NCI-H2029 treated with DMSO at 0.1 percent for 48 hours (cell line): Measurements from ENCODE around the gene USP8.
"Not testable (repeated sequence)": the region's sequence is repeated elsewhere in the genome, so short reads cannot be mapped to it uniquely, and the experiment has no call there.

Experiments used
- DNase-seq: peaks from one replicate; lab custom pipeline; 2025; lab: John Stamatoyannopoulos, UW

The USP8 gene

GRCh38 chr15:50440932-50441331 lies 16.7 kb downstream of the USP8 start:
- no peak for DNase-seq

GRCh38 chr15:50452927-50453326 lies 28.7 kb downstream of the USP8 start:
- DNase-seq: no peak

DNA sequence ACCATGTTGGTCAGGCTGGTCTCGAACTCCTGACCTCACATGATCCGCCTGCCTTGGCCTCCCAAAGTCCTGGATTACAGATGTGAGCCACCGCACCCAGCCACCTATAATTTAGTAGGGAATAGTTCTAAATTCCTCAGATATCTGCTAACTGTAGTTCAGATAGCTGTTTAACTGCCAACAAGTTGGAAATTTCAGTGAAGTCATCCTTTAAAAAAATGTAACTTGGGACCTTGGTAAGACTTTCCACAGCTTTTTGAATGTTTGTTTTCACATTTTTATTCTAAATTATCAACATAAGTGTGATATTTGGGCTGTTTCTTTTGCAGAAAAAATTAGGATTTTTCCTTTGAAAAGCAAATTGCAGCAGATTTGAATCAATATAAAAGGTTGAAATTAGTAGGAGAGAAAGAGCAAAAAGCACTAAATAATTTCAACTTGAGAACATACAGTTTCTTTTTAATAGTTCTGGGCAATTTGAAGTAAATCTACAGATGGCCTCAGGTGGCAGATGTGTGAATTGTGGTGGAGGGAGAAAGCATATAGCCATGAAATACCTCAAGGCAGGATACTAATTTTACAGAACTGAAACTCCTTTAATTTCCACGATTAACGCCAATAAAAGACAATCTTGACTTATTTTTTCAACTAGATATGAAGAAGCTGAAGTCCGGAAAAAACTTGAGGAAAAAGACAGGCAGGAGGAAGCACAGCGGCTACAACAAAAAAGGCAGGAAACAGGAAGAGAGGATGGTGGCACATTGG lies 34.3 kb downstream of the USP8 start:
- no peak for DNase-seq

- no peak for DNase-seq
Measured at GRCh38 chr15:50463423-50464358, 39.5 kb downstream of the USP8 start.

GRCh38 chr15:50471072-50471471 lies 46.9 kb downstream of the USP8 start:
- no peak for DNase-seq

DNA sequence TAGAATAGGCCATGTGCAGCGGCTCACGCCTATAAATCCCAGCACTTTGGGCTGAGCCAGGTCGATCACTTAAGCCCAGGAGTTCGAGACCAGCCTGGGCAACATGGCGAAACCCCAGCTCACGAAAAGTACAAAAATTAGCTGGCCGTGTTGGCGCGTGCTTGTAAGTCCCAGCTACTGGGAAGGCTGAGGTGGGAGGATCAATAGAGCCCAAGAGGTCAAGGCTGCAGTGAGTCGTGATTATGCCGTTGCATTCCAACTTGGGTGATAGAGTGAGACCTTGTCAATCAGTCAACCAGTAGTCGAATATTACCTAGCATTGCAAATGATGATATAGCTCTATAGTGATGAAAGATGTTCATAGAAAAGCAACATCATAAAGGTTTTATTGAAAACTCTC lies 51.9 kb downstream of the USP8 start:
- no peak for DNase-seq

DNA sequence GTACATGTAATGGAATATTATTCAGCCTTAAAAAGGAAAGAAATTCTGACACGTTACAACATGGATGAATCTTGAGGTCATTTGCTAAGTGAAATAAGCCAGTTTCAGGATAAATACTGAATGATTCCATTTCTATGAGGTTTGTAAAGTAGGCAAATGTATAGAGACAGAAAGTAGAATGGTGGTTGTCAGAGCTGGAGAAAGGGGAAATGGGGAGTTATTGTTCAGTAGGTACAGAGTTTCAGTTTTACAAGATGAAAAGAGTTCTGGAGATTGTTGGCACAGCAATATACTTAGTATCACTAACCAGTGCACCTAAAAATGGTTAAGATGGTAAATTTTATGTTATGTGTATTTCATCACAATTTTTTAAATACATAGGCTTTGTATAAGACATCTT lies 60.6 kb downstream of the USP8 start:
- DNase-seq: no peak

DNA sequence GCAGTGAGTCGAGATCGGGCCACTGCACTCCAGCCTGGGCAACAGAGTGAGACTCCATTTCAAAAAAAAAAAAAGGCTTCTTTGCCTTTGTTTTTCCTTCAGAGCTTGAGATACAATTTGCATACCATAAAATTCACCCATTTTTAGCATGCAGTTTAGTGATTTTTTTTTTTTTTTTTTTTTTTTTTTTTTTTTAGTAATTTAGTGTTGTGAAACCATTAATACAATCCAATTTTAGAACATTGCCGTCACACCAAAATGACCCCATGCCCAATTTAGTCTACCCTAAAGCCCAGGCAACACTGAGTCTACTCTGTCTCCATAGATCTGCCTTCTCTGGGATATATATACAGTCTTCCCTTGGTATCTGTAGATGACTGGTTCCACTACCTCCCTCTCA lies 61.2 kb downstream of the USP8 start:
- DNase-seq: no peak

- DNase-seq: no peak
Measured at GRCh38 chr15:50487287-50487686, 63.1 kb downstream of the USP8 start.

DNA sequence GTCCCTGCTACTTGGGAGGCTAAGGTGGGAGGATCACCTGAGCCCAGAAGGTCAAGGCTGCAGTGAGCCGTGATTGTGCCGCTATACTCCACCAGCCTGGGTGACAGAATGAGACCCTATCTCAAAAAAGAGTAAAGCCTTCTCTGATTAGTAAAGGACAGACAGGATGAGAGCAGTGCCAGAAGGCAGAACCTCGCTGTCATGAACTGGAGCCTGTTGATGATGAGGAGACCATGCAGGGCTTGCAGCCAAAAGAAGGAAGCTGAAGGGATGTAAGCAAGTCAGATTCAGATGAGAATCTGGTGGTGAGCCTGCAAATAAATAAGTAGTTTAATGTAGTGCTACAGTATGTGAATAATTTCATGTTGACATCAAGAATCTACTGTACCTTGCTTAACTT lies 69.4 kb downstream of the USP8 start:
- DNase-seq: no peak

DNA sequence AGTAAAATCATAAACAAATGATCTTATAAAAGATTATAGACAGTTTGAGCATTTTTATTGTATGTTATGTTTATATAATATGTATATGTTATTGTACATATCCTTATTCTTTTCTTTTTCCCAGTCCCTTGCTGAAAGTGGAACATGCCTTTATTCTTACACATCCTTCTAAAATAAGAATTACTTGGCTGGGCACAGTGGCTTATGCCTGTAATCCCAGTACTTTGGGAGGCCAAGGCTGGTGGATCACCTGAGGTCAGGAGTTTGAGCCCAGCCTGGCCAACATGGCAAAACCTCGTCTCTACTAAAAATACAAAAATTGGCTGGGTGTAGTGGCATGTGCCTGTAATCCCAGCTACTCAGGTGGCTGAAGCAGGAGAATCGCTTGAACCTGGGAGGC lies 70.3 kb downstream of the USP8 start:
- not testable (repeated sequence) for DNase-seq

GRCh38 chr15:50496692-50497091 lies 72.5 kb downstream of the USP8 start:
- DNase-seq: no peak

- no peak for DNase-seq
Measured at GRCh38 chr15:50500352-50500751, 76.1 kb downstream of the USP8 start.

DNA sequence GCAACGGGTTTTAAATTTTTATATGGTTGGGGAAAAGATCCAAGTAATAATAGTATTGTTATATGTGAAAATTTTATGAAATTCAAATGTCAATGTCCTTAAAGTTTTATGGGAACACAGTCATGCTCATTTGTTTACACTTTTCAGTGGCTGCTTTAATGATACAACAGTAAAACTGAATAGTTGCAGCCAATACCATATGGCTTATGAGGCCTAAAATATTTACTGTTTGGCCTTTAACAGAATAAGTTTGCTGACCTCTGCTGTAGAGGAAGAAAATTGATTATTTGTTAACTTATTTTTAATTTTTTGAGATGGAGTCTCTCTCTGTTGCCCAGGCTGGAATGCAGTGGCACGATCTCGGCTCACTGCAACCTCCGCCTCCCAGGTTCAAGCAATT lies 77.6 kb downstream of the USP8 start:
- no peak for DNase-seq

DNA sequence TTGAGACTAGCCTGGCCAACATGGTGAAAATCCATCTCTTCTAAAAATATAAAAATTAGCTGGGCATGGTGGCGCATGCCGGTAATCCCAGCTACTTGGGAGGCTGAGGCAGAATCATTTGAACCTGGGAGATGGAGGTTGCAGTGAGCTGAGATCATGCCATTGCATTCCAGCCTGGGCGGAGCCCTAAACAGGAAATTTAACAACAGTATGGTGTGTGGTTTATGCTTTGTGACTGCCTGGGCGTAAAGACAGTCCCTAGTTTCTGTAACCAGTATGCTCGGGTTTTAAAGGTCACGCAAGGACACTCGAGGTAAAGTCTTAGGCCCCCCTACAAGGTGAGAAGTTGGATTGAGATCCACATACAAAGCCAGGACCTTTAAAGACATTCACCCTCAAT lies 78.9 kb downstream of the USP8 start:
- no peak for DNase-seq

- not testable (repeated sequence) for DNase-seq
Measured at GRCh38 chr15:50505656-50506055, 81.5 kb downstream of the USP8 start.

DNA sequence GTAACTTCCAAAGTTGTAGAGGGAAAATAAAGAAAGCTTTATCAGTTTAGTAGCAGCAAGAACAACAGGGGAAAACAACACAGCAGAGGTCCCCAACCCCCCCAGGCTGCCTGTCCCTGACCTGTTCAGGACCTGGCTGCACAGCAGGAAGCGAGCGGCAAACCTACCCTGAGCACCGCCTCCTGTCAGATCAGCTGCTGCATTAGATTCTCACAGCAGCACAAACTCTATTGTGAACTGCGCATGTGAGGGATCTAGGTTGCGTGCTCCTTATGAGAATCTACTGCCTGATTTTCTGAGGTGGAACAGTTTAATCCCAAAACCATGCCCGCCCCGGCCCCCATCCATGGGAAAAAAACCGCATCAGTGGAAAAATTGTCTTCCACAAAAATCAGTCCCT lies 81.9 kb downstream of the USP8 start:
- DNase-seq: no peak

DNA sequence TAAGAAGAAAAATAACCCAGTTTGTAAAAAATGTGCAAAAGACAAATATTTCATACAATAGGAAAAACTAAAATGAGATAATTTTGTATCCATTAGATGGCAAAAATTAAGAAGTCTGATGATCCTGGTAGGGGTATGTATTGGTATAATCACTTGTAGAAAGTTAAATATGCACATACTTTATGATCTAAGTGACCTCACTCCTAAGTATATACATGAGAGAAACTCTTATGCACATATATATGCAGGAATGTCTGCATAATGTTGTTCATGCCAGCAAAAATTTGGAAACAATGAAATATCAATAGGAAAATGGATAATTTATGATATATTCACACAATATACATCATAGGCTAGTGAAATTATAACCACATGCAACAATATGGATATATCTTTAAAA lies 88.8 kb downstream of the USP8 start:
- no peak for DNase-seq

- no peak for DNase-seq
Measured at GRCh38 chr15:50519740-50520425, 95.7 kb downstream of the USP8 start.

DNA sequence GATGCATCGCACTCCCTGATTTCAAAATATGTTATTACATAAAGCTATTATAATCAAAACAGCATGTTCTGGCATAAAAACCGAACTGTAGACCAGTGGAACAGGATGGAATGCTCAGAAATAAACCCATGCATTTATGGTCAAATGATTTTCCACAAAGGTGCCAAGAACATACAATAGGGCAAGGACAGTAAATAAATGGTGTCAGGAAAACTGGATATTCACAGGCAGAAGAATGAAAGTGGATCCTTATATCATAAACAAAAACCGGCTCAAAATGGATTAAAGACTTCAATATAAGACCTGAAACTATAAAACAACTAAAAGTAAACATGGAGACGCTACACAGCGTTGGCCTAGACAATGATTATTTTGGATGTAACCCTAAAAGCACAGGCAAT lies 99.6 kb downstream of the USP8 start:
- no peak for DNase-seq

DNA sequence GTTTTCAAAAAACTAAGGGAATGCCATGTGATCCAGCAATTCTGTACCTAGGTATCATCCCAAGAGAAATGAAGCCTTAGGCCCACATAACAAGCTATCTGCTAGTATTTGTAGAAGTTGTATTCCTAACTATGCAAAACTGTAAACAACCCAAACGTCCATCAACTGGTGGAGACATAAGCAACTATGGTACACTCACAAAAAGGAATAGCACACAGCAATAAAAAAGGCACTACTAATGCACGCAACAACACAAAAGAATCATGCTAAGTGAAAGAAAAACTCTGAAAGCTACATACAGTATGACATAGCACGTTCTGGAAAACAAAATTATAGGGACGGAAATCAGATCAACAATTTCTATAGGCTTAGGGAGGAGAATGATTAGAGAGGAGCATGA lies 107.0 kb downstream of the USP8 start:
- DNase-seq: no peak

- no peak for DNase-seq
Measured at GRCh38 chr15:50531766-50532165, 107.6 kb downstream of the USP8 start.

- no peak for DNase-seq
Measured at GRCh38 chr15:50542887-50543210, 118.6 kb downstream of the USP8 start.
